B cell (primary cell): ENCODE measurements around the gene PNPLA2.

Experiments used
- EZH2 ChIP-seq: IDR thresholded peaks from 2 replicates; pipeline ENCODE4 v1.6.1; 2012; ENCODE audit warnings: borderline replicate concordance, low read depth, mild to moderate bottlenecking, moderate library complexity, low read length; ENCODE audit not compliant: insufficient read depth, poor library complexity, severe bottlenecking
- TF ChIP-seq, protein P1 (sequence below): fragments of 200-600 bp; IDR thresholded peaks from one replicate; pipeline ENCODE4 v1.8.0; 2022; ENCODE audit warnings: antibody characterized with exemption, mild to moderate bottlenecking

DNA sequence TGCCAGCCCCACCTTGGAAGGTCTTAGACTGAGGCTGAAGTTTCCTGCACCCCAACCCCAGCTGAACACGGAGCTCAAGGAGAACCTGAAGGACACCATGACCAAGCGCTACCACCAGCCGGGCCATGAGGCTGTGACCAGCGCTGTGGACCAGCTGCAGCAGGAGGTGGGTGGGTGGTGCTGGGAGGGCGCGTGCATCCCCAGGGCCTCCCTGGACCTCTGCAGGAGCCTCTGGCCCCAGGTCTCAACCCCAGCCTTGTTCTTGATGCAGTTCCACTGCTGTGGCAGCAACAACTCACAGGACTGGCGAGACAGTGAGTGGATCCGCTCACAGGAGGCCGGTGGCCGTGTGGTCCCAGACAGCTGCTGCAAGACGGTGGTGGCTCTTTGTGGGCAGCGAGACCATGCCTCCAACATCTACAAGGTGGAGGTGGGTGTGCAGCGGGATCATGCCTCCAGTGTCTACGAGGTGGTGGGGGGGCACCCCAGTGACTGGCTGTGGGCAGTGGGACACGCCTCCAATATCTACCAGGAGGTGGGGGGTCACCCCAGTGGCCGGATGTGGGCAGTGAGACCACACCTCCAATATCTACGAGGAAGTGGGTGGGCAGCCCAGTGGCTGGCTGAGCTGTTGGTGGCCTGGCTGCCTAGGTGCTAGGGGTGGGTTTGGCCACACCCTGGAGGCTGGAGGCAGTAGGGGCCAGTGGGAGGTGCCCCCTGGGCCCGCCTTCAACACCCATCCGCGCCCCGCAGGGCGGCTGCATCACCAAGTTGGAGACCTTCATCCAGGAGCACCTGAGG lies 18.7 kb downstream of the PNPLA2 start:
- TF ChIP-seq, protein P1, sequence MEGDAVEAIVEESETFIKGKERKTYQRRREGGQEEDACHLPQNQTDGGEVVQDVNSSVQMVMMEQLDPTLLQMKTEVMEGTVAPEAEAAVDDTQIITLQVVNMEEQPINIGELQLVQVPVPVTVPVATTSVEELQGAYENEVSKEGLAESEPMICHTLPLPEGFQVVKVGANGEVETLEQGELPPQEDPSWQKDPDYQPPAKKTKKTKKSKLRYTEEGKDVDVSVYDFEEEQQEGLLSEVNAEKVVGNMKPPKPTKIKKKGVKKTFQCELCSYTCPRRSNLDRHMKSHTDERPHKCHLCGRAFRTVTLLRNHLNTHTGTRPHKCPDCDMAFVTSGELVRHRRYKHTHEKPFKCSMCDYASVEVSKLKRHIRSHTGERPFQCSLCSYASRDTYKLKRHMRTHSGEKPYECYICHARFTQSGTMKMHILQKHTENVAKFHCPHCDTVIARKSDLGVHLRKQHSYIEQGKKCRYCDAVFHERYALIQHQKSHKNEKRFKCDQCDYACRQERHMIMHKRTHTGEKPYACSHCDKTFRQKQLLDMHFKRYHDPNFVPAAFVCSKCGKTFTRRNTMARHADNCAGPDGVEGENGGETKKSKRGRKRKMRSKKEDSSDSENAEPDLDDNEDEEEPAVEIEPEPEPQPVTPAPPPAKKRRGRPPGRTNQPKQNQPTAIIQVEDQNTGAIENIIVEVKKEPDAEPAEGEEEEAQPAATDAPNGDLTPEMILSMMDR = no peak
- TF ChIP-seq EZH2 = no peak
